ENCODE measurements around the gene REL. TPM values are rescaled to one million over a fixed set of nuclear protein-coding genes. Genes with fewer than 3 reads are reported as not detected.

Gene REL
- total and polyA plus RNA-seq, 9 of the 15 experiments (the other 6 are each of a cell fraction or from before 2014, with no cell fraction given): 0.63 to 8.6 (median 6.3) TPM

DNA sequence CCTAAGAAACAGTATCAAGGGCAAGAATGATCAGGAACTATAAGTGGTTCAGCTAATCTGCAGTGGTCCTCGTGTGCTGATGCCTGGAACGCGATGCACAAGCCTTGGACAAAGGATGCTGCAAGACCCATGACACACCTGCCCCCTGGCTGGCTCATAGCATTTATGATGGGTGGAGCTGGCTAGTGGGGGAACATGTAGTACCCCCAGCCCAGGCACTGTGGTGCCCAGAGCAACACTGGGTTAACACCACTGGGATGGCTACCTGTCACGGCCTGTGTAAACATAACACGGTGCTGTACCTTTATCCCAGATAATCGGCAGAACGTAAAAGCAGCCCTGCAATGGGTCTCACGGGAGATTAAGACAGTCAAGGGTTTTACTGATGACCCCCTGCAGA is 75.8 kb downstream of the REL start:
- no peak; the same call in 2 of the 3 replicates for ATAC-seq

DNA sequence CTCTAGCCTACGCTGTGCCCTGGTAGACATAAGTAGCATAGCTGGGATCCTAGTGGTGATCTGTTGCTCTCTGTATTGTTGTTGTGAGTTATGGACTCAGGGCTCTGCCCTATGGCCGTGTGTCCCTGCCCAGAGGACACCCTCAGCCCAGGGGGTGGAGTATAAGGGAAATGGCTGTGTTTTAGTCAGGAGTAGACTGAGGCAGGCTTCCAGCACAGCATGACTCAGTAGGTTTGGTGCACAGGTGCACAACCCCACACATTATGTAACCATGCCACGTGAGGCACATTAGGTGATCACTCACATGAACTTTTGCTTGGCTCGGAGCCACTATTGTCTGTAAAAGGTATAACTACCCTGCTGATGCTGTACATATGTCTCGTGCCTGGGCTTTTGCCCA is 76.3 kb downstream of the REL start:
- Histone ChIP-seq H3K27ac (ENCODE audit: extremely low read depth, low read depth, low read length) (no peak overlapping the region), H3K36me3 (ENCODE audit: control insufficient read depth, insufficient read depth, low read length) (peaks cover 3% of the 10 kb centered on the region; the same call in 1 of the 3 replicates), H3K9me3 (replicated peaks; ENCODE audit: control insufficient read depth, insufficient read depth, low read depth, low read length) (no peaks in the 10 kb centered on the region), H3K4me1 (replicated peaks in 1 of 2; ENCODE audit: control insufficient read depth in 2 of 2, insufficient read depth in 2 of 2, low read length in 2 of 2) (no peaks in the 10 kb centered on the region; a peak in 1 of 5 replicates), H3K27me3 (ENCODE audit: control insufficient read depth in 2 of 2, insufficient read depth in 2 of 2, low read length in 2 of 2) (no peaks in the 10 kb centered on the region), H3K9ac (ENCODE audit: insufficient read depth in 1 of 2, low read depth in 2 of 2, low read length in 2 of 2) (no peak overlapping the region), H3K79me2 (ENCODE audit: control insufficient read depth, insufficient read depth, low read length) (no peaks in the 10 kb centered on the region), H3K9me1 (ENCODE audit: control insufficient read depth, insufficient read depth, low read length) (no peaks in the 10 kb centered on the region), H3K4me2 (ENCODE audit: insufficient read depth, low read length) (no peak overlapping the region), H4K20me1 (replicated peaks; ENCODE audit: control insufficient read depth, insufficient read depth, low read length) (no peaks in the 10 kb centered on the region), H3K4me3 (no peak overlapping the region), H2AFZ (ENCODE audit: low read depth, low read length) (no peak overlapping the region)
- CTCF ChIA-PET (ENCODE audit: low intra/inter-chr PET ratio): no interaction called here
- in situ Hi-C loops (cut with MboI): no loop called here
- FAIRE-seq (no peak), DNase-seq (ENCODE audit: extremely low read depth in 1 of 4, low spot score in 3 of 4) (no peak), ATAC-seq (peak; percentile 34; the same call in 2 of the 3 replicates)
- intact Hi-C loops (cut with micrococcal nuclease): no loop called here
- no TSS peak for BruUV-seq (replicated peaks)
- POLR2A ChIA-PET: interaction anchor here (0.6 kb wide), 1 partner anchor 283 kb away, joined by 3 read pairs; no protein-coding TSS in a partner anchor
- 60% methylated on average over 5 of the region's 5 CpGs for WGBS (ENCODE audit: insufficient coverage, low coverage, missing lambda C conversion rate)
- no peak for TF ChIP-seq ZFX (CRISPR knock-in tag; IDR thresholded peaks at IDR 0.05)
- TF ChIP-seq ZNF561 (CRISPR knock-in tag; conservative IDR thresholded peaks at IDR 0.05): no peak
- TF ChIP-seq, protein P1, sequence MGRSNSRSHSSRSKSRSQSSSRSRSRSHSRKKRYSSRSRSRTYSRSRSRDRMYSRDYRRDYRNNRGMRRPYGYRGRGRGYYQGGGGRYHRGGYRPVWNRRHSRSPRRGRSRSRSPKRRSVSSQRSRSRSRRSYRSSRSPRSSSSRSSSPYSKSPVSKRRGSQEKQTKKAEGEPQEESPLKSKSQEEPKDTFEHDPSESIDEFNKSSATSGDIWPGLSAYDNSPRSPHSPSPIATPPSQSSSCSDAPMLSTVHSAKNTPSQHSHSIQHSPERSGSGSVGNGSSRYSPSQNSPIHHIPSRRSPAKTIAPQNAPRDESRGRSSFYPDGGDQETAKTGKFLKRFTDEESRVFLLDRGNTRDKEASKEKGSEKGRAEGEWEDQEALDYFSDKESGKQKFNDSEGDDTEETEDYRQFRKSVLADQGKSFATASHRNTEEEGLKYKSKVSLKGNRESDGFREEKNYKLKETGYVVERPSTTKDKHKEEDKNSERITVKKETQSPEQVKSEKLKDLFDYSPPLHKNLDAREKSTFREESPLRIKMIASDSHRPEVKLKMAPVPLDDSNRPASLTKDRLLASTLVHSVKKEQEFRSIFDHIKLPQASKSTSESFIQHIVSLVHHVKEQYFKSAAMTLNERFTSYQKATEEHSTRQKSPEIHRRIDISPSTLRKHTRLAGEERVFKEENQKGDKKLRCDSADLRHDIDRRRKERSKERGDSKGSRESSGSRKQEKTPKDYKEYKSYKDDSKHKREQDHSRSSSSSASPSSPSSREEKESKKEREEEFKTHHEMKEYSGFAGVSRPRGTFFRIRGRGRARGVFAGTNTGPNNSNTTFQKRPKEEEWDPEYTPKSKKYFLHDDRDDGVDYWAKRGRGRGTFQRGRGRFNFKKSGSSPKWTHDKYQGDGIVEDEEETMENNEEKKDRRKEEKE (IDR thresholded peaks at IDR 0.05; ENCODE audit: borderline replicate concordance in 1 of 2, control insufficient read depth in 1 of 2, low read depth in 2 of 2, low read length in 1 of 2): no peak
- no peak for TF ChIP-seq SAFB (IDR thresholded peaks at IDR 0.05; ENCODE audit: borderline replicate concordance, low read depth, low read length)
- no peak for TF ChIP-seq ESRRA (IDR thresholded peaks at IDR 0.05; ENCODE audit: borderline replicate concordance, low read depth)
- no peak for TF ChIP-seq HIVEP1 (CRISPR knock-in tag; IDR thresholded peaks at IDR 0.05)
- TF ChIP-seq ZNF764 (CRISPR knock-in tag; IDR thresholded peaks at IDR 0.05; ENCODE audit: low read depth): no peak
- TF ChIP-seq ZBTB7A (IDR thresholded peaks at IDR 0.05; ENCODE audit: borderline replicate concordance, control insufficient read depth, low read depth, low read length): no peak
- no peak for TF ChIP-seq SREBF1 (IDR thresholded peaks at IDR 0.05; ENCODE audit: borderline replicate concordance, low read depth, low read length)

More for the DNA sequence above, 75.8 kb downstream of the REL start:
- Histone ChIP-seq H3K27ac (ENCODE audit: extremely low read depth, low read depth, low read length) (no peak overlapping the region), H3K9ac (ENCODE audit: insufficient read depth in 1 of 2, low read depth in 2 of 2, low read length in 2 of 2) (no peak overlapping the region), H2AFZ (ENCODE audit: low read depth, low read length) (no peak overlapping the region), H3K9me1 (ENCODE audit: control insufficient read depth, insufficient read depth, low read length) (no peaks in the 10 kb centered on the region), H4K20me1 (replicated peaks; ENCODE audit: control insufficient read depth, insufficient read depth, low read length) (no peaks in the 10 kb centered on the region), H3K4me3 (no peak overlapping the region), H3K9me3 (replicated peaks; ENCODE audit: control insufficient read depth, insufficient read depth, low read depth, low read length) (no peaks in the 10 kb centered on the region), H3K27me3 (ENCODE audit: control insufficient read depth in 2 of 2, insufficient read depth in 2 of 2, low read length in 2 of 2) (no peaks in the 10 kb centered on the region), H3K79me2 (ENCODE audit: control insufficient read depth, insufficient read depth, low read length) (no peaks in the 10 kb centered on the region), H3K4me2 (ENCODE audit: insufficient read depth, low read length) (no peak overlapping the region), H3K36me3 (ENCODE audit: control insufficient read depth, insufficient read depth, low read length) (peaks cover 3% of the 10 kb centered on the region; the same call in 1 of the 3 replicates), H3K4me1 (replicated peaks in 1 of 2; ENCODE audit: control insufficient read depth in 2 of 2, insufficient read depth in 2 of 2, low read length in 2 of 2) (no peaks in the 10 kb centered on the region)
- no peak for TF ChIP-seq DPF2 (IDR thresholded peaks at IDR 0.05)
- no peak for TF ChIP-seq ZNF830 (CRISPR knock-in tag; IDR thresholded peaks at IDR 0.05)
- no peak for TF ChIP-seq SNRNP70 (optimal IDR thresholded peaks at IDR 0.05; ENCODE audit: low read depth, low read length)
- TF ChIP-seq, protein P2, sequence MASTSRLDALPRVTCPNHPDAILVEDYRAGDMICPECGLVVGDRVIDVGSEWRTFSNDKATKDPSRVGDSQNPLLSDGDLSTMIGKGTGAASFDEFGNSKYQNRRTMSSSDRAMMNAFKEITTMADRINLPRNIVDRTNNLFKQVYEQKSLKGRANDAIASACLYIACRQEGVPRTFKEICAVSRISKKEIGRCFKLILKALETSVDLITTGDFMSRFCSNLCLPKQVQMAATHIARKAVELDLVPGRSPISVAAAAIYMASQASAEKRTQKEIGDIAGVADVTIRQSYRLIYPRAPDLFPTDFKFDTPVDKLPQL (IDR thresholded peaks at IDR 0.05; ENCODE audit: extremely low read depth, insufficient read length): no peak
- TF ChIP-seq SP1 (CRISPR knock-in tag; IDR thresholded peaks at IDR 0.05): no peak
- TF ChIP-seq NFRKB (IDR thresholded peaks at IDR 0.05; ENCODE audit: low read depth): no peak
- BruUV-seq (replicated peaks): no TSS peak
- in situ Hi-C loops (cut with MboI) (no loop called here), intact Hi-C loops (cut with micrococcal nuclease) (no loop called here)
- DNase-seq (ENCODE audit: extremely low read depth in 1 of 4, low spot score in 3 of 4) (no peak), FAIRE-seq (no peak)
- ChIA-PET CTCF (ENCODE audit: low intra/inter-chr PET ratio) (no interaction called here), POLR2A (interaction anchor here (0.6 kb wide), 1 partner anchor 282 kb away, joined by 3 read pairs; no protein-coding TSS in a partner anchor)
- WGBS (ENCODE audit: insufficient coverage, low coverage, missing lambda C conversion rate): 72% methylated on average over 8 of the region's 8 CpGs
